Measurements from ENCODE around the gene UBE2D4.
"Not testable (repeated sequence)": the region's sequence is repeated elsewhere in the genome, so short reads cannot be mapped to it uniquely, and the experiment has no call there.

UBE2D4 gene

DNA sequence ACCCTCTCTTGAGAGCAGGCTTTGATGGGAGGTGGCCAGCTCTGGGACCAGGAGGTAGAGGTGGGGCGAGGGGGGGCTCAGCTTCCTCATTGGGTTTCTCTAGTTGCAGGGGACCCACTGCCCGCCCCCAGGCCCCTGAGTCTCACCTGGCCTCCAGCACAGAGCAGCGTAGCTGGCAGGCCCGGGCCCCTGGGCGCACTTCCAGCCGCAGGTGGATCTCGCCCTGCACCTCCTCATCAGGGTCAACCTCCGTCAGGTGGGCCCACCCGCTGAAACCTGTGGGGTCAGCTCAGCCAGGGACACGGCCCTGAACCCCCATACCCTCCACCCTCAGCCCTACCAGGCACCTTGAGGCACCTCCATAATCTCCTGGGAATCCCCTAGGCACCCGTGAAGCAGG, 43.4 kb downstream of the UBE2D4 start:
- DNase-seq: not testable (repeated sequence)

DNA sequence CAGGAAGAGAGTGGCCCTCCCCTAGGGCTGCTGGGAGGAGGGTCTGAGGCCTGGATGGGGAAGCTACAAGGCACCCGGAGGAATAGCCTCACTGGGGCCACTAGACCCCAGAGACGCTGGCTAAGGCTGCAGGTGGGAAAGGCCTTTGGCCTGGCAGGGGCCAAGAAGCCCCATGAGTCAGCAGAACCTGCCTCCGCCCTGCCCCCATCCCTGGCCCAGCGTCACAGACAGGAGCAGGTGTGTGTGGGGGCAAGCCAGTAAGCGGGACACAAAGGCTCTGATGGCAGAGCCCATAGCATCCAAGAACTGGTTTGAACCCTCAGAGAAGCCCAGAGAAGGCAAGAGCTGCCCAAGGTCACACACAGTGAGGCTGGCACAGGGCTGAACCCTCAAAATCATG, 44.5 kb downstream of the UBE2D4 start:
- peak; percentile 45 for DNase-seq

DNA sequence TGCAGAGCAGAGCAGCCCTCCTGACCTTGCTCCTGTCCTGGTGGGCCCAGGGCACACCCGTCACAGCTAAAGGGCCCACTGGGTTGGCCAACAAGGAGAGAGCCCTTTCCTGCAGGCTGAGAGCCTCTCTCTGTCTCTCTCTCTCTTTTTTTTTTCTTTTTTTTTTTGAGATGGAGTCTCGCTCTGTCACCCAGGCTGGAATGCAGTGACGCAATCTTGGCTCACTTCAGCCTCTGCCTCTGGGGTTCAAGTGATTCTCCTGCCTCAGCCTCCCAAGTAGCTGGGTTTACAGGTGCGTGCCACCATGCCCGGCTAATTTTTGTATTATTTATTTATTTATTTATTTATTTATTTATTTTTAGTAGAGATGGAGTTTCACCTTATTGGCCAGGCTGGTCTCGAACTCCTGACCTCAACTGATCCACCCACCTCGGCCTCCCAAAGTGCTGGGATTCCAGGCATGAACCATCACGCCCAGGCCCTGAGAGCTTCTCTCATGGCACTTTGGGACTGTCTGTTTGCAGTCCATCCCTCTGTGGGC, 47.9 kb downstream of the UBE2D4 start:
- DNase-seq: not testable (repeated sequence)

DNA sequence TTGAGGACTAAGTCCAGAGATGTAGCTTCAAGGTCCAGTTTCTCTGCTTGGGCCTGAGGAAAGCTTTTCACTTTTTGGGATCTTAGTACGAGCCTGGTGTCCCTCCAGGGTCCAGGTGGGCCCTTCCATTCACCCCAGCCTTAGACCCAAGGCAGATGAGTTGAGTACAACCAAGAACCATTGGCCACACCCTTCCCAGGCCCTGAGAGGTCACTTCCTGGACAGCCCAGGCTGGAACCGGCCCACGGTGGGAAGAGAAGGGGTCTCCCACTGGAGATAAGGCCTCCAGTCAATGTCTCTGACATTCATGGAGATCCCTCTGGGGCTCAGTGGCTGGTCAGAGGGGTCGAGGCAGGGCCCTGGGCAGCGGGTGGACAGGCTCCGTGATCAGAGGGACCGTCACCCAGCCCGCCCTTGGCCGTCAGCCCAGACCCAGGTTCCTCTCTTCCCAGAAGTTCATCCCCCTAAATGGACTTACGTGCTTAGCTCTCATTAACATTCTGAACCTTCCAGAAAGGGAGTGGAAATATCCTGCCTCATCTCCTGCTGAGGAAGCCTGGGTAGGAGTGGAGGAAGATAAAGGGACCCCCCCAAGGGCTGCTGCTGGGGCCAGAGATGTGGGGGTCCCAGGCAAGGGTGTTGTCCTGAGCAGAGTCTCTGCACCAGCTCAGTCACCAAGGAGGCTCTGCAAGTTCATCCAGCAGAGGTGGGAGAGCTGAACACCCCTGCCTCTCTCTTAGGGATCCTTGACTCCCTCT, 48.7 kb downstream of the UBE2D4 start:
- DNase-seq: not testable (repeated sequence)

DNA sequence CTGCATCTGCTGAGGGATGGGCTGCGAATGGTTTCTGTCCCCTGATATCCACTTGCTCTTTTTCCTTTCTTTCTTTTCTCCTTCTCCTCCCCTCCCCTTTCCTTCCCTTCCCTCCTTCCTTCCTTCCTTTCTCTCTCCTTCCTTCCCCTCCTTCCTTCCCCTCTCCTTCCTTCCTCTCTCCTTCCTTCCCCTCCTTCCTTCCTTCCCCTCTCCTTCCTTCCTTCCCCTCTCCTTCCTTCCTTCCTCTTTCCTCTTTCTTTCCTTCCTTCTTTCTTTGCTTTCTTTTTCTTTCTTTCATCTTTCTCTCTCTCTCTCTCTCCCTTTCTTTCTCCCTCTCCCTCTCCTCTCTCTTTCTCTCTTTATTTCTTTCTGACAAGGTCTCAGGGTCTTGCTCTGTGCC, 51.3 kb downstream of the UBE2D4 start:
- DNase-seq: no peak

DNA sequence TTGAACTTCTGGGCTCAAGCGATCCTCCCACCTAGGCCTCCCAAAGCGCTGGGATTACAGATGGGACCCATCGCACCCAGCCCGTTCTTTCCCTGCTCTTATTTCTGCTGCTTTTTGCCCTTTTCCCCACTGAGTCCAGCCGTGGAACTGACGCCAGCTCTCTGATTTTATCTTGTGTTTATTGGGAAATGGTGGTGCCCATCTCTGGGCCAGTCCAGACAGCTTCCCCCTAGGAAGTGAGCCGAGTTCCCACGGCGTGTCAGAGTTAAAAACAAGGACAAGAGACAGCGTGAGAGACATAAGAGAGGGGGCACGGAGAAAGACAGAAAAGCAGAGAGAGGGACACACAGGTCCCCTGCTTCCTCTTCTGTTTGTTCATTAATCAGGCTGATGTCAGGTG, 51.9 kb downstream of the UBE2D4 start:
- DNase-seq: not testable (repeated sequence)

DNA sequence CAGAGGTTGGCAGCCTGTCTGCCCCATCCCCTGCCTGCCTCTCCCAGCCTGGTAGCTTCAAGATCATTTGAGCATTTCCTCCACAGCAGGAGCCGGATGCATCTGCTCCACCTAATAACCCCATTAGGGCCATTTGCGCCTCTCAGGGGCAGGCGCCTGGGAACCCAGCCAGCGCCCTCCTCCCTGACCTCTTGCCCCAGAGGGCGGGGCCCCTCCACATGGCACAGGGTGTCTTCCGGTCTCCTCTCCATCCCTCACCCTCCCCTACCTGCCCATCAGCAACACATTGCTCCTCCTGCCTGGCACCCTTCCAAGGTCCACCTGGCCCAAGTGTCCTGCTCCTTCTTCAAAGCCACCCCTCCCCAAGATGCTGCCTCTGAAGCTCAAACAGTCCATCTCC, 56.6 kb downstream of the UBE2D4 start:
- not testable (repeated sequence) for DNase-seq

DNA sequence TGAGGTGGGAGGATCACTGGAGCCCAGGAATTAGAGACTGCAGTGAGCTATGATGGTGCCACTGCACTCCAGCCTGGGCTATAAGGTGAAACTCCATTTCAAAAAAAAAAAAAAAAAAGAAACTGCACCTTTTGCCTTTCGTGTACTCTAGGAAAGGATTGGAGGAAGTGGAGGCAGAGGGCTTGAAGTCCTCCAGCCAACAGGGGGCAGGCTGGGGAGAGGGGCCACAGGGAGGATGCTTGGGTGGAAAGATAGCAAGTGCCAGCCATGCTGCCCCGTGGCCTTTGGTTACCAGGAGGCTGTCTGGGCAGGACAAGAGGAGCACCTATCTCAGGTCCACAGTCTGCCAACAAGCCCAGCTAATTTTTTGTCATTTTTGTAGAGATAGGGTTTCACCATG, 57.5 kb downstream of the UBE2D4 start:
- DNase-seq: peak; percentile 49

DNA sequence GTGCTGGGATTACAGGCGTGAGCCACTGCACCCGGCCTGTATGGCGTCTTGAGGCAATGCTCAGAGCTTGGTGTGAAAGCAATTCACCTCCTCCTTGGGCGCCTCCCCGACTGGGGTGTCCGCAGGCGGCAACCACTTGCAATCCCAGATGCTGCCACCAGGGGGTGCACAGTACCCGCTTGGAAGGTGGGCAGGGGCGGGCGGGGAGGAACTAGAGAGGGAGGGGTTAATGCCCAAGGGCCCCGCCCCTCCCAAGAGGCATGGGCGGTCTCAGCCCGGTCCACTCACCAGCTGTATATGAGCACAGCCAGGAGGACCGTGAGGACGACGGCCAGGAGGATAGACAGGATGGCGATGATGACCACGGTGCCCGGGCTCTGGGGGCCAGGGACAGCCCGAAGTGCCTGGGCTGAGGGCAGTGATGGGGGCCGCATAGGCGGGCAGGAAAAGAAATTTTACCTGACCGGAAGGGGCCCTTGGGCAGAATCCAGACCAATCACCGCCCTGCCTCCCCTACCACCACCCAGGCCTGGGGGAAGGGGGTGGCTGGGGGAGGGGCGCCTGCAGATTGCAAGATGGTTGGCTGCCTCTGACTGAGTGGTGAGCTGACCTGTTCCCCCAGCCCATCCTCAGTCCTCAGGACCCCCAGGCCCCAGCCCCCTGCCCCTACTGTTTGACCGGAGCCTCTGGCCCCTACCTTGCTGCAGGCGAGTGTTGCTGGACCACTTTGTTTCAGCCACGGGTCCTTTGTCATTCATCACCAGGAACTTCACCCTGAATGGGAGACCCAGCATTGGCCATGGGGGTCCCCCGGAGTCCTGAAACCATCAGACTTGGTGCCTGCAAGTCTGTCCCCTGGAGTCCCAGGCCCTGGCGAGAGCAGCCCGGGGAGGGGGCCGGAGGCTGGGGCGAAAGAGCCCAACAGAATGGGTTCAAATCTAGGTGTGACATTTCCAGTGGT, 59.9 kb downstream of the UBE2D4 start:
- DNase-seq: peak; percentile 85

DNA sequence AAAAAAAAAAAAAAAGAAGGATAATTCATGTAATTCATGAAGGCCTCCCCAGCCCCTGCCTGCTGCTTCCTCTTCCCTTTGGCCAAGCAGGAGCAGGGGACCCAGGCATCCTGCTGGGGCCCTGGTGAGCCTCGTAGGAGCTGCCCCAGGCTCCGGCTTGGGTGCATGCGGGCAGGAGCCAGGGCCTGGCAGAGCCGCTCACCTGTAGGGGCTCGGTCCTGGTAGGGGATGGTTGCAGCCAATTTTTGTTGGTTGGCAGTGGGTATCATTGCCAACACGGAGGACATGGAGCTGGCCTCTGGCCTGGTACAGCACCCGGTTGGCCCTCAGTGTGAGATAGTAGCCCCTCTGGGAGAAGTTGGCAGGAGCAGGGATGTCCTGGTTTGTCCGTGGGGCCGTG, 61.2 kb downstream of the UBE2D4 start:
- DNase-seq: not testable (repeated sequence)

DNA sequence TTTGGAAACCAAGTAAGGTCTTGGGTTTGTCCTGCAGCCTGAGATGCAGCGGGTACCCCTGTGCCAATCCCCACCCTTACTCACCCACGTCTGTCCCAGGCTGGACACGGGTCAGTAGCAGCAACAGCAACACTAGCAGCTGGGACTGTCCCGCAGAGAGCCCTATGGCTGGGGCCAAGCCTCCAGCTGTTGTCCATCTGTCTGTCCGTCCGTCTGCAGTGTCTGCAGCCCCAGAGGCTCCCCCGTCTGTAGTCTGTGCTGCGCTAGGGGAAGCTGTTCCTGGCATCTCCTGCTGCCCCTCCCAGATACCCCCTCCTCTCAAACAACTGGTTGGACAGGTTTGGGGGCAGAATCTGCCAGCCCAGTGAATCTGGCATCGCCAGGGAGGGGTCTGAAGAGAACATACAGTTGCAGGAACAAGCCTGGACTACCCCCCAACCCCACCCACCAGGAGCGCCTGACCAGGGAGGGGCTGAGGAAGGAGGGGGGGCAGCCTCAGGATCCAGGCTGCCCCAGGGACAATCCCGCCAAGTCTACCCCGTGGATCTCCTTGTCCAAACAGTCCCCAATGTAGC, 63.9 kb downstream of the UBE2D4 start:
- DNase-seq: not testable (repeated sequence)

DNA sequence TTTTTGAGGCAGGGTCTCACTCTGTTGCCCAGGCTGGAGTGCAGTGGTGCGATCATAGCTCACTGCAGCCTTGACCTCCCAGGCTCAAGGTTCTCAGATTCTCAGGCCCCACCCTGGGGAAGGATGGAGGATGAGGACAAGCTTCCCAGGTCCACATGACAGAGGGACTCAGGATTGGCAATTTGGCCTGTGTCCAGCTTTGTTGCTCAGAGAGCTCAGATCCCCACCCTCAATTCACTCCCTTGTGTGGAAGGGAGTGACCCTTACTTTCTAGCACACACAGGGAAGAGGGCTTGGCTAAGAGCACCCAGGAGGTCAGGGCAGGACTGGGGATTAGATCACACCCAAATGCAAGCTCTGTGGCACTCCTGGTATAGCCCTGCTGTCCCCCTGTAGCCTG, 64.6 kb downstream of the UBE2D4 start:
- DNase-seq: not testable (repeated sequence)

DNA sequence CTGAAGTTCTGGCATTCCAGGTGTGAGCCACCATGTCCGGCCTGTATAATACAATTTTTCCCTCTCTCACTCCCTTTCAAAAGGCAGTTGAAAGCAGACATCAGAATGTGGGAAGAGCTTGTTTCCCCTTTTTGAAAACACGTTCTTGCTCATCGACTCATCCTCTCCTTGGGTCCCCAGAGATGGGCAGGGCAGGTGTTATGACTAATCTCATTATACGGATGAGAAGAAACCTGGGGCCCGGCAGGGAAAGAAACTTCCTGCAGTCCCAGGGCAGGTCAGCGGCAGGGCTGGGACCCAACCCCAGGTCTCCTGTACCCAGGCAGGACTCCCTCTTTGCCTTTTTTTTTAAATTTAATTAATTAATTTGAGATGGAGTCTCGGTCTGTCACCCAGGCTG, 66.7 kb downstream of the UBE2D4 start:
- peak; percentile 36 for DNase-seq

DNA sequence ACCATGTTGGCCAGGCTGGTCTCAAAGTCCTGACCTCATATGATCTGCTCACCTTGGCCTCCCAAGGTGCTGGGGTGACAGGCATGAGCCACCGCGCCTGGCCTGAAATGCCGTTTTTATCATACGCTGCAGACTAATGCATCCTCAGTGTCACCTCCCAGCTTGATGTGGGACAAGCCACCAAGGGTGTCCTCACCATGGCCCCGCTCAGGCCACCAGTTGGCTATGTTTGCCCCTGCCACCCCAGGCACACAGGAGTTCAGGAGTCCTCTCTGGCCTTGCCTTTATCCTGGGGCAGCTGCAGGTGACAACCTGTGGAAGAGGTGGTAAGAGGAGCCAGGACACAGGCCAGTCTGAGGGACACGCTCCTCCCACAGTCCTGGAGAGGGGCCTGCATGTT, 68.4 kb downstream of the UBE2D4 start:
- not testable (repeated sequence) for DNase-seq

DNA sequence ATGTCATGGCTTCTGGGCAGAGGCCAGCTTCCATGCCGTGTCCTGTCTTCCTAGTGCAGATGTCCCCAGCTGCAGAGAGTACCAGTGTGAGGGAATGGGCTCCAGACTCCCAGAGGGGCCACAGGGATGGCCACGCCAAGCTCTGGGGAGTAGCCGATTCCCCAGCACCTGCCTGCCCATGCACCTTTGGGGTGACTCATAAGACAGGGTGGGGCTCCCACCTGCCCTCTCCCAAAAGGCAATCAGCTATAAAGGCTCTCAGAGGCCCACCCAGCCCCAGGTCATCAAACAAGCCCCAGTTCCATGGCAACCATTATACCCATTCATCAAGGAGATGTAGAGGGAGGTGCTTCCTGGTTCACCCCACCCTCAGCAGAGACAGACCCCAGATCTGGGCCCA, 71.3 kb downstream of the UBE2D4 start, which contains the start of gene SPDYE1:
TSS of gene SPDYE1 (plus strand) at position 366 of the 400 bp plus-strand sequence. CDS start 2,053 bp downstream, outside the sequence.
- DNase-seq: not testable (repeated sequence)
